Small intestine (tissue), 7 donors: ENCODE results near the gene TRPM6. TPM values are rescaled to one million over a fixed set of nuclear protein-coding genes. Genes with fewer than 3 reads are reported as not detected.
"Not testable (repeated sequence)": the region's sequence is repeated elsewhere in the genome, so short reads cannot be mapped to it uniquely, and the experiment has no call there.

Source experiments
- DNase-seq, 2 donors: peaks; one replicate each; pipeline versions ENCODE4 v3.0.0 to v3.0.0-alpha.2; 2013
- FAIRE-seq: peaks from 2 replicates; lab custom pipeline; 2012; peaks lifted over from hg19 to GRCh38; lab: Jason Lieb, UNC
- H3K27ac ChIP-seq, 3 donors: one replicate each; pipeline ENCODE4 v1.5.1; 2013; ENCODE audit warnings: low read length in 2 of 3, mild to moderate bottlenecking in 2 of 3, control low read depth in 1 of 3, inconsistent platforms in 1 of 3, low read depth in 1 of 3, moderate library complexity in 1 of 3
- H3K27me3 ChIP-seq, 3 donors: one replicate each; pipeline ENCODE4 v1.6.1; 2013; ENCODE audit warnings: low read length in 3 of 3, inconsistent platforms in 1 of 3; ENCODE audit not compliant: control insufficient read depth in 3 of 3, insufficient read depth in 3 of 3
- H3K36me3 ChIP-seq, 3 donors: one replicate each; pipeline ENCODE4 v1.6.1; 2013; ENCODE audit warnings: low read length in 3 of 3, inconsistent platforms in 1 of 3, low read depth in 1 of 3, mild to moderate bottlenecking in 1 of 3, moderate library complexity in 1 of 3; ENCODE audit not compliant: control insufficient read depth in 3 of 3, insufficient read depth in 2 of 3
- H3K4me1 ChIP-seq, 3 donors: one replicate each; pipeline ENCODE4 v1.6.1; 2013; ENCODE audit warnings: low read length in 2 of 3, inconsistent platforms in 1 of 3, low read depth in 1 of 3, mild to moderate bottlenecking in 1 of 3, moderate library complexity in 1 of 3; ENCODE audit not compliant: control insufficient read depth in 3 of 3, insufficient read depth in 2 of 3
- H3K4me3 ChIP-seq, 3 donors: one replicate each; pipeline ENCODE4 v1.5.1; 2013; ENCODE audit warnings: low read length in 3 of 3, control low read depth in 1 of 3, inconsistent platforms in 1 of 3, low read depth in 1 of 3, mild to moderate bottlenecking in 1 of 3, moderate library complexity in 1 of 3
- H3K9me3 ChIP-seq, 2 donors: one replicate each; pipeline ENCODE4 v1.6.1; 2013; ENCODE audit warnings: low read depth in 1 of 2, low read length in 1 of 2; ENCODE audit not compliant: control insufficient read depth in 2 of 2, insufficient read depth in 1 of 2
- WGBS, 3 donors: extraction: QIAGEN DNeasy Blood & Tissue Kit; methylation state at CpG; one replicate each; pipeline ENCODE4 v1.1.7; 2013; 5-methylcytosine and 5-hydroxymethylcytosine counted together
- polyA plus RNA-seq, 4 donors: library from polyadenylated mRNA; stranded (reverse) in 3 of 4; unstranded in 1 of 4; fragments of 200-250 nt in 3 of 4; fragments of 120-200 nt in 1 of 4; gene quantifications; one replicate each; pipeline versions ENCODE4 v1.2.1 to v1.2.3, GENCODE V29; 2013
- donor health status: healthy with polysubstance abuse.
- donor health status: control.
- donor health status: control.
- donor health status: Bipolar disorder and iron deficiency.
- donor health status: healthy.

Gene TRPM6
- polyA plus RNA-seq, 4 donors, result 0.73 to 5.4 (median 2.1) TPM

GRCh38 chr9:74865177-74865576, 22.5 kb downstream of the TRPM6 start:
- H3K4me3 ChIP-seq, result no peak overlapping the region
- no peaks in the 10 kb centered on the region for H3K36me3 ChIP-seq
- H3K27ac ChIP-seq, result no peak overlapping the region
- FAIRE-seq (no peak), DNase-seq (no peak)
- WGBS, 3 donors, result 56 to 68% (median 58%) methylated on average over 3 of the region's 3 CpGs
- H3K4me1 ChIP-seq, result peaks cover 0 to 18% (median 0%) of the 10 kb centered on the region in 3 donors
- no peaks in the 10 kb centered on the region for H3K27me3 ChIP-seq
- no peaks in the 10 kb centered on the region for H3K9me3 ChIP-seq

GRCh38 chr9:74861773-74862474, 25.8 kb downstream of the TRPM6 start:
- H3K9me3 ChIP-seq, result no peaks in the 10 kb centered on the region
- H3K4me1 ChIP-seq, result peaks cover 0 to 36% (median 0%) of the 10 kb centered on the region in 3 donors
- no peak overlapping the region for H3K4me3 ChIP-seq
- no peaks in the 10 kb centered on the region for H3K36me3 ChIP-seq
- H3K27ac ChIP-seq, result peak overlapping the region in 1 of 3 donors; percentile 60
- FAIRE-seq (no peak), DNase-seq (peak in 1 of 2 donors; percentile 30)
- H3K27me3 ChIP-seq, result no peaks in the 10 kb centered on the region
- WGBS, 3 donors, result 54 to 57% (median 57%) methylated on average over 6 of the region's 6 CpGs

- Histone ChIP-seq H3K4me3 (no peak overlapping the region), H3K27me3 (no peaks in the 10 kb centered on the region), H3K9me3 (no peaks in the 10 kb centered on the region), H3K4me1 (peaks cover 0 to 44% (median 0%) of the 10 kb centered on the region in 3 donors), H3K27ac (peak overlapping the region in 1 of 3 donors; percentile 60), H3K36me3 (no peaks in the 10 kb centered on the region)
- FAIRE-seq (no peak), DNase-seq (peak in 1 of 2 donors; percentile 47)
- WGBS, 3 donors, result 14 to 40% (median 38%) methylated on average over 3 of the region's 3 CpGs
Measured at GRCh38 chr9:74861071-74861470, 26.6 kb downstream of the TRPM6 start.

GRCh38 chr9:74860247-74860646, 27.5 kb downstream of the TRPM6 start:
- FAIRE-seq, H3K4me3 ChIP-seq, DNase-seq, H3K27me3 ChIP-seq, H3K36me3 ChIP-seq, H3K27ac ChIP-seq, H3K9me3 ChIP-seq: not testable (repeated sequence)
- H3K4me1 ChIP-seq, result peaks cover 0 to 46% (median 0%) of the 10 kb centered on the region in 3 donors
- 91 to 94% (median 92%) methylated on average over 5 of the region's 5 CpGs for WGBS, 3 donors

GRCh38 chr9:74859786-74860185, 27.9 kb downstream of the TRPM6 start:
- FAIRE-seq (no peak), DNase-seq (no peak)
- H3K36me3 ChIP-seq, result peaks cover 0 to under 1% (median 0%) of the 10 kb centered on the region in 3 donors
- H3K4me3 ChIP-seq, result no peak overlapping the region
- no peaks in the 10 kb centered on the region for H3K9me3 ChIP-seq
- no peak overlapping the region for H3K27ac ChIP-seq
- peaks cover 0 to 46% (median 0%) of the 10 kb centered on the region in 3 donors for H3K4me1 ChIP-seq
- H3K27me3 ChIP-seq, result no peaks in the 10 kb centered on the region
- WGBS, 3 donors, result 65 to 87% (median 85%) methylated on average over 2 of the region's 2 CpGs

- no peaks in the 10 kb centered on the region for H3K9me3 ChIP-seq
- peaks cover 0 to 46% (median 0%) of the 10 kb centered on the region in 3 donors for H3K4me1 ChIP-seq
- FAIRE-seq (no peak), DNase-seq (peak in 1 of 2 donors; percentile 27)
- 72 to 85% (median 74%) methylated on average over 4 of the region's 4 CpGs for WGBS, 3 donors
- peak overlapping the region in 1 of 3 donors; percentile 85 for H3K27ac ChIP-seq
- no peaks in the 10 kb centered on the region for H3K27me3 ChIP-seq
- peaks cover 0 to 4% (median 0%) of the 10 kb centered on the region in 3 donors for H3K36me3 ChIP-seq
- no peak overlapping the region for H3K4me3 ChIP-seq
Measured at GRCh38 chr9:74858751-74859414, 28.8 kb downstream of the TRPM6 start.

GRCh38 chr9:74856989-74857388, 30.7 kb downstream of the TRPM6 start:
- Histone ChIP-seq H3K27ac (peak overlapping the region in 1 of 3 donors; percentile 85), H3K27me3 (no peaks in the 10 kb centered on the region), H3K4me1 (peaks cover 0 to 42% (median 0%) of the 10 kb centered on the region in 3 donors), H3K4me3 (no peak overlapping the region), H3K9me3 (no peaks in the 10 kb centered on the region), H3K36me3 (peaks cover 0 to 4% (median 0%) of the 10 kb centered on the region in 3 donors)
- FAIRE-seq (no peak), DNase-seq (peak in 1 of 2 donors; percentile 85)

- no peak overlapping the region for H3K27ac ChIP-seq
- FAIRE-seq, result no peak
- H3K9me3 ChIP-seq, result no peaks in the 10 kb centered on the region
- H3K27me3 ChIP-seq, result no peaks in the 10 kb centered on the region
- DNase-seq, result no peak
- peaks cover 0 to 10% (median 0%) of the 10 kb centered on the region in 3 donors for H3K36me3 ChIP-seq
- no peak overlapping the region for H3K4me3 ChIP-seq
- peaks cover 0 to 29% (median 0%) of the 10 kb centered on the region in 3 donors for H3K4me1 ChIP-seq
- 91 to 95% (median 94%) methylated on average over 6 of the region's 6 CpGs for WGBS, 3 donors
Measured at GRCh38 chr9:74855072-74855471, 32.6 kb downstream of the TRPM6 start.
